Gastrocnemius medialis (tissue), 4 donors: Measurements from ENCODE around the gene PLEKHO1.

ENCODE experiments used
- CTCF ChIP-seq, 5 experiments: fragments of 450-650 bp in 3 of 5; fragments of 200-600 bp in 2 of 5; sonication (generic) in 2 of 5; IDR thresholded peaks in 4 of 5; conservative IDR thresholded peaks in 1 of 5; 1 replicate in 4 of 5; 2 replicates in 1 of 5; pipeline ENCODE4 v1.5.1; 2016 to 2019; ENCODE audit warnings: antibody characterized with exemption in 5 of 5, mild to moderate bottlenecking in 3 of 5, moderate library complexity in 3 of 5
- POLR2A ChIP-seq, 2 donors: fragments of 450-650 bp; IDR thresholded peaks; one replicate each; pipeline ENCODE4 v1.6.1; 2017; ENCODE audit warnings: antibody characterized with exemption in 2 of 2, mild to moderate bottlenecking in 2 of 2, moderate library complexity in 2 of 2

DNA sequence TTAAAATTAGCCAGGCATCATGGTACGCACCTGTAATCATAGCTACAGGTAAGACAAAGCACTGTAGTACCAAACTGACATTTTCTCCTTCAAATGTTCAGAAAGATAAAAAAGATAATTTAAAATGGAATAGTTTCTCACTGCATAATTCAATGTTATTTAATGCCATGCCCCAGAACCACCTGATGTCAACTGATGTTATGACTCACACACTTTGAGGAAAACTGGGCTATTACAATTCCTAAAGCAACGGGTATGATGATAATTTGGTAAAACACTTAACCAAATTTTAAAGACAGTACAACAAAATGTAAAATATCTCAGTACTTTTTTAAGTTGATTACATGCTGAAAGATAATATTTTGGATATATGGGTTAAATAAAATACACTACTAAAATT is 22.9 kb upstream of the PLEKHO1 start:
- TF ChIP-seq CTCF (IDR thresholded peaks at IDR 0.05 in 4 of 5, conservative IDR thresholded peaks at IDR 0.05 in 1 of 5) (no peak), POLR2A (IDR thresholded peaks at IDR 0.05) (no peak)
